Lower leg skin (tissue), 4 donors: ENCODE data around the gene HS6ST1. TPM values are rescaled to one million over a fixed set of nuclear protein-coding genes. Genes with fewer than 3 reads are reported as not detected.
A peak's percentile ranks its signal among the peaks of the same experiment; 100 is the strongest.

Experiments used
- DNase-seq, 2 donors: peaks; one replicate each; pipeline ENCODE4 v3.0.0-alpha.2; 2019; ENCODE audit warnings: low spot score in 2 of 2
- H3K4me3 ChIP-seq: fragments of 200-600 bp; sonication (generic); 2 replicates; pipeline ENCODE4 v1.5.1; 2017; ENCODE audit warnings: mild to moderate bottlenecking, low read depth; ENCODE audit not compliant: poor library complexity, severe bottlenecking
- CTCF ChIP-seq, 3 donors: fragments of 450-650 bp; IDR thresholded peaks; one replicate each; pipeline ENCODE4 v1.5.1; 2016; ENCODE audit warnings: antibody characterized with exemption in 3 of 3, mild to moderate bottlenecking in 3 of 3, moderate library complexity in 2 of 3
- POLR2A ChIP-seq, 2 donors: fragments of 450-650 bp; IDR thresholded peaks; one replicate each; pipeline ENCODE4 v1.6.1; 2016 to 2017; ENCODE audit warnings: antibody characterized with exemption in 2 of 2, mild to moderate bottlenecking in 1 of 2, moderate library complexity in 1 of 2
- WGBS, 2 donors: methylation state at CpG; one replicate each; pipeline ENCODE4 v1.1.5; 2018; 5-methylcytosine and 5-hydroxymethylcytosine counted together
- intact Hi-C: fragments of 100-400 bp; cut with DNase I; formaldehyde crosslinking; loops from one replicate; pipeline ENCODE4 v1.15.0; 2023; ENCODE audit warnings: low total_unique reads
- total RNA-seq, 4 donors: library from RNA; depleted of rRNA; stranded (reverse); fragments of >200 nt; gene quantifications; one replicate each; pipeline ENCODE4 v1.1.0, GENCODE V29; 2016

The HS6ST1 gene
- total RNA-seq, 4 donors from 2014 or later, result 50.2 to 88.9 (median 69.3) TPM

DNA sequence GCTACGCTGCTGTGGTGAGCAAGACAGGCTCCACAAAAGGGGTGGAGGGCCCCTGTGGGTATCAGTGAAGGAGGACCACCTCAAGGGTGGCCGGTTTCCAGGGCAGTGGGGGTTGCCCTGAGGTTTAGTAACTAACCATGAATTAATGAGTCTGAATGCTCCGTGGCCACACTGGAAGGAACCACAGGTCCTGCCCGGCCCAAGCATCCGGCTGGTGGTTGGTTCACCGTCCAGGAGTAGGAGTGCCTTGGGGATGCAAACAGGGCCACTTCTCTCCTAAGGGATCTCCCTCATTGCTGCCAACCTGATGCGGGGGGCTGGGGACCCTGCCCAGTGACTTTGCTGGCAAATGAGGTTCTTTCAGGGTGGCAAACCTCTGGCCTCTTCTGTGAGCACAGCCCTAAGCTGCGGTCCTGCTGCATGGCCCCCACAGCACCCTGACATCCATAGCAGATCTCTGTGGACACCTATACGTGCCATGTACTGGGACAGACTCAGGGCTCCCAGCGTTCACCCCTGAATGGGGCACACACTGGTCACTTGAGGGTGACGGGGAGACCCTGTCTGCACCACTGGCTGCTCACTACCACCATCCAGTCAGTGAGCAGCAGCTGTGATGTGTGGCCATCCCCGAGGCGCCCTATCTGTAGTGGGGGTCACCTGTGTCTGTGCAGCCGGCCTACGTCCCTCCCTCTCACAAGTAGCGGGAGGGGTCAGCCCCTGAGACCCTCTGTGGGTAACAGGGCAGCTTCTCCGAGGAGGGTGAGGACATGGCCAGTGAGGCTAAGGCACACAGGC, 41.6 kb downstream of the HS6ST1 start:
- WGBS, 2 donors, result 86 to 94% methylated on average over 17 of the region's 17 CpGs
- DNase-seq, result peak in 1 of 2 donors; percentile 77
- no peak overlapping the region for H3K4me3 ChIP-seq
- intact Hi-C loops, result no loop called here
- TF ChIP-seq CTCF (IDR thresholded peaks at IDR 0.05) (no peak), POLR2A (IDR thresholded peaks at IDR 0.05) (no peak)

DNA sequence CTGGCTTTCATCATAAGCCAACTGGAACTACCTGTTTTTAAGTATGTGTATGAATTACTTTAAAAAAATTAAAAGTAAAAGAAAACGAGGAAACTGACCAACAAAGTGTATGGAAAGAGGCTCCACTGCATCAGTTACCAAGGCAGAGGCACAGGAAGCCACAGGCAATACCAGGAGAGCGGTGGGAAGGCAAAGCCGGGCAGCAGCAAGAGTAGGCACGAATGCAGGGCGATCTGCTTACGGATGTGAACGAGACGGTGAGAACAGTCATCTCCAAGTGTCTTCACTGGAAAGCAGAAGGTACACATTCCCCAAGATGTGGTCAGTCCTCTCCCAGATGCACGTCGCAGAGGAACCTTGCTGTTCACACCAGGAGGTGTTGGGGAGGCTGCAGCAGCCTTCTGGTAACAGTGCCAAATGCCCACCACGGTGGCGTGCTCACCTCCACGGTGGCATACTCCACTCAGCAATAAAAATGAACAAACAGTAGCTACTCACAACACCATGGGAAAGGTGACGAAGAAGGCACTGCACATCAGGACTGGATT, 43.1 kb downstream of the HS6ST1 start:
- 88 to 90% methylated on average over 14 of the region's 14 CpGs for WGBS, 2 donors
- H3K4me3 ChIP-seq, result no peak overlapping the region
- intact Hi-C loops, result no loop called here
- TF ChIP-seq POLR2A (IDR thresholded peaks at IDR 0.05) (no peak), CTCF (IDR thresholded peaks at IDR 0.05) (no peak)
- DNase-seq, result peak in 1 of 2 donors; percentile 48

GRCh38 chr2:128274218-128274617, 44.5 kb downstream of the HS6ST1 start:
- DNase-seq, result no peak
- 91 to 97% methylated on average over 6 of the region's 6 CpGs for WGBS, 2 donors
- no peak for TF ChIP-seq POLR2A (IDR thresholded peaks at IDR 0.05)
- TF ChIP-seq CTCF (IDR thresholded peaks at IDR 0.05), result no peak
- intact Hi-C loops, result no loop called here
- no peak overlapping the region for H3K4me3 ChIP-seq

DNA sequence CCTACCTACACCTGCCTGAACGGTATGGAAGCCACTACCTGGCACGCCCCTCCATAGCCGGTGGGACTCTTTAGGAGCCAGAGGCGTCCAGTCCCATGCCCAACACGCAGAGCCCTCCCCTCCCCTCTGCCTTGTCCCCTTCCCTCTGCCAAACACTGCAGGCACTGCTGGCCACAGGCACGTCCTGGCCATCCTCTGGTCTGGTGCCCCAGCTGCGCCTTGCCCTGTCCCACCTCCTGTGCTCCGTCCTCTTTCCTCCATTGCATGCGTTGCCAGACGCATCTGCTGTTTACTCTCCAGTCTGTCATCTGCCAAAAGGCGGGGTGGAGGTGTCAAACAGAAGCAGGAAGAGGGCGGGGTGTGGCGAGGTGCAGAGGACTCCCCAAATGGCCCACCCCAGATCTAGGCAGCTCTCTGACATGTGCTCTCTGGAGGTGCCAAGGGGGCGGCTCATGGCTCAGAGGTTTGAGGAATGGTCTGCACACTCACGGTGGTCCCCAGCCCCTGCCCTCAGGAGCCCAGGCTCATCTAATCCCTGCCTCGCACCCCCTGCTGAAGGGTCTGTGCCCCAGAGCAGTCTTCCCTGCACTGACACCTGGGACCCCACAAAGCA, 45.1 kb downstream of the HS6ST1 start:
- DNase-seq, result peak in 1 of 2 donors; percentile 80
- intact Hi-C loops, result no loop called here
- H3K4me3 ChIP-seq, result no peak overlapping the region
- no peak for TF ChIP-seq CTCF (IDR thresholded peaks at IDR 0.05)
- no peak for TF ChIP-seq POLR2A (IDR thresholded peaks at IDR 0.05)
- 63 to 64% methylated on average over 13 to 16 of the region's 16 CpGs for WGBS, 2 donors

DNA sequence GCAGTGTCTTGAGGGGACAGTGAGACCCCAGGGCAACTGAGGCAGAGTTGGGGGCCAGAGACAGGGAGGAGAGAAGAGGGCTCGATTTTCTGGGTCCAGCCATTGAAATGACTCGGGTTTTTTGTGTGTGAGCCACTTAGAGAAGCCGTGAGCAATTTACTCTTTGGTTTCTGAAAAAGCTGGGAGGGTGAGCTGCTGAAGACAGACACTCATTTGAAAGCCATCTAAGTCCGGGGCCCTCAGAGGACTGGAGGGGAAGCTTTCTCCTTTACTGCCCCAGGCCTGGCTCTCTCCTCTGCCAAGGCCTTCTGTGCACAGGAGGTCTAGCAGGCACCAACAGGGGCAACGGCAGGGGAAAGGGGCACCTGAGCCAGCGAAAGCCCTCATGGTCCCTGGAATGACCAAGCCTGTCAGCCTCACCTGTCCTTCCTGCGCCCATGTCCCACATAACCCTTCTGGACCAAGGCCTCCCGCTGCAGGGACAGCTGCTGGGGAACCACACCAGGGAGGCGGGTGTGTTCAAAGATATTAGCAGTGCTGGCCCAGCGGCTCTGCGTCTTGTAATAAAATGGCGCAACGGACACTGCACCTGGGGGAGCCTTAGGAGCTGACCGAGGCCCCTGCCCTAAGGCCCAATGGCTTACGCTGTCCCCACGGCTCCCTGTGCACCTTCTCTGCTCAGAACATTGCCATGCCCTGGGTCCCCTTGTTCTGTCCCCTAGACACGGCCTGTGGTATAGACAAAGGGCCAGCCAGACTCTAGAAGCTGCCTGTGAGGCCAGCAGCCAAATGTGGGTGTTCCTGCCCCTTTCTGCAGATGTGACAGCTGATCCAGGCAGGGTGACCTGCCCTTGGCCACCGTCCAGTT, 45.8 kb downstream of the HS6ST1 start:
- DNase-seq, result peak in 1 of 2 donors; percentile 62
- TF ChIP-seq POLR2A (IDR thresholded peaks at IDR 0.05) (no peak), CTCF (IDR thresholded peaks at IDR 0.05) (no peak)
- intact Hi-C loops, result no loop called here
- H3K4me3 ChIP-seq, result no peak overlapping the region
- 84 to 85% methylated on average over 14 to 18 of the region's 18 CpGs for WGBS, 2 donors
